Smooth muscle cell (in vitro differentiated cells): ENCODE results near the gene DYNC2I2. TPM values are rescaled to one million over a fixed set of nuclear protein-coding genes. Genes with fewer than 3 reads are reported as not detected.
"Not testable (repeated sequence)": the region's sequence is repeated elsewhere in the genome, so short reads cannot be mapped to it uniquely, and the experiment has no call there.

Experiments
- DNase-seq: peaks from one replicate; lab custom pipeline; 2025; ENCODE audit not compliant: unreplicated experiment; lab: John Stamatoyannopoulos, UW
- H2AFZ ChIP-seq: fragments of 200-600 bp; sonication (generic); 2 replicates; pipeline ENCODE4 v1.6.0; 2016; ENCODE audit warnings: antibody characterized with exemption, low read depth, mild to moderate bottlenecking
- H3F3A ChIP-seq: fragments of 200-600 bp; sonication (generic); 2 replicates; pipeline ENCODE4 v1.6.0; 2017; ENCODE audit warnings: antibody characterized with exemption, low read depth
- H3K27ac ChIP-seq: fragments of 200-600 bp; sonication (generic); 2 replicates; pipeline ENCODE4 v1.5.1; 2016; ENCODE audit warnings: low read depth, mild to moderate bottlenecking
- H3K27me3 ChIP-seq: fragments of 200-600 bp; sonication (generic); 2 replicates; pipeline ENCODE4 v1.6.1; 2016; ENCODE audit warnings: low read depth, mild to moderate bottlenecking
- H3K36me3 ChIP-seq: fragments of 200-600 bp; sonication (generic); 2 replicates; pipeline ENCODE4 v1.5.1; 2016; ENCODE audit warnings: low read depth
- H3K4me1 ChIP-seq: fragments of 200-600 bp; sonication (generic); 2 replicates; pipeline ENCODE4 v1.5.1; 2016; ENCODE audit warnings: low read depth
- H3K4me2 ChIP-seq: fragments of 200-600 bp; sonication (generic); 2 replicates; pipeline ENCODE4 v1.6.0; 2016; ENCODE audit warnings: mild to moderate bottlenecking
- H3K4me3 ChIP-seq: fragments of 200-600 bp; sonication (generic); 2 replicates; pipeline ENCODE4 v1.5.1; 2016; ENCODE audit warnings: mild to moderate bottlenecking
- H3K79me2 ChIP-seq: fragments of 200-600 bp; sonication (generic); 2 replicates; pipeline ENCODE4 v1.6.0; 2016; ENCODE audit warnings: low read depth, mild to moderate bottlenecking
- H3K9ac ChIP-seq: fragments of 200-600 bp; sonication (generic); 2 replicates; pipeline ENCODE4 v1.6.0; 2016; ENCODE audit warnings: low read depth
- H3K9me3 ChIP-seq: fragments of 200-600 bp; sonication (generic); replicated peaks from 2 replicates; pipeline ENCODE4 v1.5.1; 2016; ENCODE audit warnings: low read depth
- H4K20me1 ChIP-seq: fragments of 200-600 bp; sonication (generic); 2 replicates; pipeline ENCODE4 v1.6.0; 2016; ENCODE audit warnings: low read depth
- WGBS: methylation state at CpG from one replicate; pipeline ENCODE4 v1.1.7; 2016; ENCODE audit warnings: low lambda C conversion rate; 5-methylcytosine and 5-hydroxymethylcytosine counted together
- polyA plus RNA-seq: library from polyadenylated mRNA; unstranded; fragments of >200 nt; fragmentation: Nextera tagmentation; extraction: Ambion mirVana; gene quantifications from 2 replicates; pipeline ENCODE4 v1.2.1, GENCODE V29; 2016
- total RNA-seq: library from RNA; depleted of rRNA; stranded (reverse); fragments of >200 nt; gene quantifications from 2 replicates; pipeline ENCODE4 v1.2.3, GENCODE V29; 2014
- TF ChIP-seq, protein P1 (sequence below): fragments of 200-600 bp; sonication (generic); IDR thresholded peaks from 2 replicates; pipeline ENCODE4 v1.5.1; 2017; ENCODE audit warnings: borderline replicate concordance, mild to moderate bottlenecking, antibody characterized with exemption; ENCODE audit not compliant: insufficient read depth, poor library complexity, severe bottlenecking

The DYNC2I2 gene
- total and polyA plus RNA-seq, 2 experiments from 2014 or later = 23.5 to 50.9 TPM

DNA sequence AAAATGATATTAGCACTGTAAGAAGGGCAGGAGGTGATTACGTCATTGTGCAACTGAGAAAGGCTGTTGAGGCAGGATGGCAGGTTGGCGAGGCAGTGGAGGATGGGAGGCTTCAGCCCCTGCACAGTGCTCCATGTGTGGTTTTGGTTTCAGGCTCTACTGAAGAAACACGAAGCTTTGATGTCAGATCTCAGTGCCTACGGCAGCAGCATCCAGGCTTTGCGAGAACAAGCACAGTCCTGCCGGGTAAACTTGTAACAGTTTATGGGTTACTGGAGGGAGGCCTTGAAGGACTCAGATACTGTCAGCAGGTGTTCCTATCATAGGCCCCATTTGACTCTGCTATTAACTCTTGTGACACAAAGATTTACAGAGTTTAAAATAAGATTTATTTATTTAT lies 69.2 kb downstream of the DYNC2I2 start:
- TF ChIP-seq, protein P1, sequence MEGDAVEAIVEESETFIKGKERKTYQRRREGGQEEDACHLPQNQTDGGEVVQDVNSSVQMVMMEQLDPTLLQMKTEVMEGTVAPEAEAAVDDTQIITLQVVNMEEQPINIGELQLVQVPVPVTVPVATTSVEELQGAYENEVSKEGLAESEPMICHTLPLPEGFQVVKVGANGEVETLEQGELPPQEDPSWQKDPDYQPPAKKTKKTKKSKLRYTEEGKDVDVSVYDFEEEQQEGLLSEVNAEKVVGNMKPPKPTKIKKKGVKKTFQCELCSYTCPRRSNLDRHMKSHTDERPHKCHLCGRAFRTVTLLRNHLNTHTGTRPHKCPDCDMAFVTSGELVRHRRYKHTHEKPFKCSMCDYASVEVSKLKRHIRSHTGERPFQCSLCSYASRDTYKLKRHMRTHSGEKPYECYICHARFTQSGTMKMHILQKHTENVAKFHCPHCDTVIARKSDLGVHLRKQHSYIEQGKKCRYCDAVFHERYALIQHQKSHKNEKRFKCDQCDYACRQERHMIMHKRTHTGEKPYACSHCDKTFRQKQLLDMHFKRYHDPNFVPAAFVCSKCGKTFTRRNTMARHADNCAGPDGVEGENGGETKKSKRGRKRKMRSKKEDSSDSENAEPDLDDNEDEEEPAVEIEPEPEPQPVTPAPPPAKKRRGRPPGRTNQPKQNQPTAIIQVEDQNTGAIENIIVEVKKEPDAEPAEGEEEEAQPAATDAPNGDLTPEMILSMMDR = no peak
- H3K27me3 ChIP-seq = no peaks in the 10 kb centered on the region
- H4K20me1 ChIP-seq = peaks cover 5% of the 10 kb centered on the region
- no peak overlapping the region for H2AFZ ChIP-seq
- H3K4me2 ChIP-seq = no peak overlapping the region
- 70% methylated on average over 6 of the region's 6 CpGs for WGBS
- H3K4me3 ChIP-seq = no peak overlapping the region
- no peak overlapping the region for H3K27ac ChIP-seq
- peaks cover 47% of the 10 kb centered on the region for H3K36me3 ChIP-seq
- no peaks in the 10 kb centered on the region for H3K4me1 ChIP-seq
- no peaks in the 10 kb centered on the region for H3F3A ChIP-seq
- no peaks in the 10 kb centered on the region for H3K9me3 ChIP-seq
- no peak overlapping the region for H3K9ac ChIP-seq
- DNase-seq = no peak
- H3K79me2 ChIP-seq = no peaks in the 10 kb centered on the region

DNA sequence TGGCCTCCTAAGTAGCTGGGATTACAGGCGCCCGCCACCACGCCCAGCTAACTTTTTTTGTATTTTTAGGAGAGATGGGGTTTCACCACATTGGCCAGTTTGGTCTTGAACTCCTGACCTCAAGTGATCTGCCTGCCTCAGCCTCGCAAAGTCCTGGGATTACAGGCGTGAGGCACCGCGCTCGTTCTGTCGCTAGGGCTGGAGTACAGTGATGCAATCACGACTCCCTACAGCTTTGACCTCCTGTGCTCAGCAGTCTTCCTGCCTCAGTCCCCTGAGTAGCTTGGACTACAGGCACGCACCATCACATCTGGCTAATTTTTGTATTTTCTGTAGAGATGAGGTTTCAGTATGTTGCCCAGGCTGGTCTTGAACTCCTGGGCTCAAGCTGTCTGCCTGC lies 69.7 kb downstream of the DYNC2I2 start:
- not testable (repeated sequence) for H2AFZ ChIP-seq, H4K20me1 ChIP-seq, H3K27me3 ChIP-seq, H3K27ac ChIP-seq, H3K9ac ChIP-seq, DNase-seq, H3K4me3 ChIP-seq, H3K9me3 ChIP-seq, H3K79me2 ChIP-seq, H3F3A ChIP-seq, H3K4me1 ChIP-seq, H3K4me2 ChIP-seq
- 91% methylated on average over 11 of the region's 11 CpGs for WGBS
- peaks cover 50% of the 10 kb centered on the region for H3K36me3 ChIP-seq

DNA sequence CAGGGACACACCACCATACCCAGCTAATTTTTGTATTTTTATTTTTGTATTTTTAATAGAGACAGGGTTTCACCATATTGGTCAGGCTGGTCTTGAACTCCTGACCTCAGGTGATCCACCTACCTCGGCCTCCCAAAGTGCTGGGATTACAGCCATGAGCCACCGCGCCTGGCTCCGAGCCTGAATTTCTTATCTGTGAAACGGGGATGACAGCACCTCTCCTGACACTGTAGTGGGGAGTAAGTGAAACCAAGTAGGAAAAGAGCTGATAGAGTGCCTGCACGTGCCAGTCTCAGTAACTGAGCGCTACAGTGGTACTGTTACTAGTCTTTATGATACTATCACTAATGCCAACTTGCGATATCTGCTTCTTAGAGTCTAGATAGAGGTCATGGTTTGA lies 71.5 kb downstream of the DYNC2I2 start:
- H4K20me1 ChIP-seq, H3K4me2 ChIP-seq, H3K27ac ChIP-seq, H3K4me3 ChIP-seq, DNase-seq, H3K4me1 ChIP-seq, H3K79me2 ChIP-seq, H3K9me3 ChIP-seq, H2AFZ ChIP-seq, H3K9ac ChIP-seq, H3K27me3 ChIP-seq, H3F3A ChIP-seq: not testable (repeated sequence)
- H3K36me3 ChIP-seq = peaks cover 47% of the 10 kb centered on the region
- WGBS = 98% methylated on average over 8 of the region's 8 CpGs

Other genes starting within 250 kb of the DYNC2I2 start
- 116 and 129 TPM in 2 replicates for gene CERCAM, start 236.0 kb downstream of the DYNC2I2 start, total RNA-seq
- gene CERCAM, start 236.0 kb downstream of the DYNC2I2 start, polyA plus RNA-seq = 310 and 357 TPM in 2 replicates
- gene ODF2, start 200.8 kb downstream of the DYNC2I2 start, total RNA-seq = 17.7 and 27.9 TPM in 2 replicates
- 31.6 and 33.2 TPM in 2 replicates for gene ODF2, start 200.8 kb downstream of the DYNC2I2 start, polyA plus RNA-seq
- gene GLE1, start 152.1 kb downstream of the DYNC2I2 start, total RNA-seq = 14.1 and 16.0 TPM in 2 replicates
- 11.2 and 11.8 TPM in 2 replicates for gene GLE1, start 152.1 kb downstream of the DYNC2I2 start, polyA plus RNA-seq
- gene SPTAN1, start 104.3 kb downstream of the DYNC2I2 start, total RNA-seq = 143 and 145 TPM in 2 replicates
- 84.9 and 115 TPM in 2 replicates for gene SPTAN1, start 104.3 kb downstream of the DYNC2I2 start, polyA plus RNA-seq
- 262 and 380 TPM in 2 replicates for gene SET, start 32.4 kb upstream of the DYNC2I2 start, total RNA-seq
- 162 and 197 TPM in 2 replicates for gene SET, start 32.4 kb upstream of the DYNC2I2 start, polyA plus RNA-seq
- 0.63 and 1.4 TPM in 2 replicates for gene PKN3, start 45.7 kb upstream of the DYNC2I2 start, total RNA-seq
- 1.5 and 2.2 TPM in 2 replicates for gene PKN3, start 45.7 kb upstream of the DYNC2I2 start, polyA plus RNA-seq
- gene ZDHHC12, start 67.3 kb upstream of the DYNC2I2 start, total RNA-seq = 19.9 and 20.8 TPM in 2 replicates
- gene ZDHHC12, start 67.3 kb upstream of the DYNC2I2 start, polyA plus RNA-seq = 31.3 and 49.0 TPM in 2 replicates
- gene ZER1, start 115.1 kb upstream of the DYNC2I2 start, total RNA-seq = 35.1 and 38.4 TPM in 2 replicates
- 30.6 and 34.6 TPM in 2 replicates for gene ZER1, start 115.1 kb upstream of the DYNC2I2 start, polyA plus RNA-seq
- gene TBC1D13, start 130.4 kb upstream of the DYNC2I2 start, total RNA-seq = 7.6 and 25.5 TPM in 2 replicates
- gene TBC1D13, start 130.4 kb upstream of the DYNC2I2 start, polyA plus RNA-seq = 27.4 and 29.3 TPM in 2 replicates
- gene ENDOG, start 161.7 kb upstream of the DYNC2I2 start, total RNA-seq = 10.8 and 18.4 TPM in 2 replicates
- gene ENDOG, start 161.7 kb upstream of the DYNC2I2 start, polyA plus RNA-seq = 30.5 and 35.1 TPM in 2 replicates
- 6.2 and 8.7 TPM in 2 replicates for gene SPOUT1, start 172.9 kb upstream of the DYNC2I2 start, total RNA-seq
- gene SPOUT1, start 172.9 kb upstream of the DYNC2I2 start, polyA plus RNA-seq = 44.8 and 50.4 TPM in 2 replicates
- 3.1 and 10.2 TPM in 2 replicates for gene KYAT1, start 225.1 kb upstream of the DYNC2I2 start, total RNA-seq
- 7.7 and 9.3 TPM in 2 replicates for gene KYAT1, start 225.1 kb upstream of the DYNC2I2 start, polyA plus RNA-seq
- 44.9 and 50.1 TPM in 2 replicates for gene LRRC8A, start 225.3 kb upstream of the DYNC2I2 start, total RNA-seq
- gene LRRC8A, start 225.3 kb upstream of the DYNC2I2 start, polyA plus RNA-seq = 48.6 and 58.3 TPM in 2 replicates